DMS153 (cell line): ENCODE results near the gene UTRN.

ENCODE experiments used
- DNase-seq: peaks from one replicate; lab custom pipeline; 2025; lab: John Stamatoyannopoulos, UW

Gene UTRN

DNA sequence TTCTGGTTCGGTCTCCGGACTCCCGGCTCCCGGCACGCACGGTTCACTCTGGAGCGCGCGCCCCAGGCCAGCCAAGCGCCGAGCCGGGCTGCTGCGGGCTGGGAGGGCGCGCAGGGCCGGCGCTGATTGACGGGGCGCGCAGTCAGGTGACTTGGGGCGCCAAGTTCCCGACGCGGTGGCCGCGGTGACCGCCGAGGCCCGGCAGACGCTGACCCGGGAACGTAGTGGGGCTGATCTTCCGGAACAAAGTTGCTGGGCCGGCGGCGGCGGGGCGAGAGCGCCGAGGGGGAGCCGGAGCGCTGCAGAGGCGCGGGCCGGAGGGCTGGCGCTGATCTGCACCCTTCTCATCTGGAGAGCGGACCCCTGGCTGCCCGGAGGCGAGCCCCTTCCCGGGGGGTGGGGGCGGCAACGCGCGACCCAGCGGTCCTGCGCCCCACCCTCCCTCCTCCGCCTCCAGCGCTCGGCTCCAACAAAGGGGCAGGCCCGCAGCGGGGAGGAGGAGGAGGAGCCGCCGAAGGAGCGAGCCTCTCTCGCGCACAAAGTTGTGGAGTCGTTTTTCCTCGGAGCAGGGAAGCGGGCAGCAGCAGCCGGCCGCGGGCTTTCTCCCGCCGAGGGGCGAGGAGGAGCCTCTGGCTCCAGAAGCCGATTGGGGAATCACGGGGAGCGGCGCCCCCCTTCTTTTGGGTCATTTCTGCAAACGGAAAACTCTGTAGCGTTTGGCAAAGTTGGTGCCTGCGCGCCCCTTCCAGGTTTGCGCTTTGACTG lies at the start of gene UTRN:
Gene UTRN (plus strand): TSS at position 553 of the 765 bp plus-strand sequence. CDS start 6,494 bp downstream, outside the sequence.
- no peak for DNase-seq

DNA sequence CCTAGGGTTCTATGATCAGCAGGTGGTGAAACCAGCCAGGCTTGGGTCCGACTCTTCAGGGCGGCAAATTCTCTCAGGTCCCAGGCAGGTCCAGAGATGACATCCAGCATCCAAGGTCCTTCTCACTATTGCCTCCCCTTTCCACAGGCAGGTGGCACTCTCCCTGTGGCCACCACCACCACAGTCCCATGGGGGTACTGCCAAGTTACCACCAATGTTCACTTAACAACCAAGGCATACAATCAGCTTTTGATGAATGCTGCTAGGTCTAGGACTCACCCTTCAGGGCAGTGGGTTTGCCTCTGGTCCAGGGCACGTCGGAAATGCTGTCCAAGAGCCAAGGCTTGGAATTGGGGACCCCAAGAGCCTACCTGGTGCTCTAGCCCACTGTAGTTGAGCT lies 40.4 kb upstream of the UTRN start:
- DNase-seq: no peak

DNA sequence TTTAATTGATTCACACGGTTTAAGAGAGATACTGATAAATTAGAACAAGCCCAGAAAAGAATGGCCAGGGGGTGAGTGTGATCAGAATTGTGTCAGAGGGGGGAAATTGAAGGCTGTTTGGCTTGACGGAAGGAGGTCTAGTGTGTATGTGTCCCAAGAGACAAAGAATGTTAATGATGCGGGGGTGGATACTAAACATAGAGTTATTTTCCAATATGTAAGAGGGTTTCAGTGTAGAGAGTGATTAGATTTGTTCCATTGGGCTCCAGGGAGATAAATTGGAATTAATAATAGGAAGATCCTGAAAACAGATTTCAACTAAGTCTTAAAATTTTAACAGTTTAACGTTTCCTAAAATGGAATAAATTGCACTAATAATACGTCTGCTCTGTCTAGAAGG lies 38.1 kb upstream of the UTRN start:
- no peak for DNase-seq

DNA sequence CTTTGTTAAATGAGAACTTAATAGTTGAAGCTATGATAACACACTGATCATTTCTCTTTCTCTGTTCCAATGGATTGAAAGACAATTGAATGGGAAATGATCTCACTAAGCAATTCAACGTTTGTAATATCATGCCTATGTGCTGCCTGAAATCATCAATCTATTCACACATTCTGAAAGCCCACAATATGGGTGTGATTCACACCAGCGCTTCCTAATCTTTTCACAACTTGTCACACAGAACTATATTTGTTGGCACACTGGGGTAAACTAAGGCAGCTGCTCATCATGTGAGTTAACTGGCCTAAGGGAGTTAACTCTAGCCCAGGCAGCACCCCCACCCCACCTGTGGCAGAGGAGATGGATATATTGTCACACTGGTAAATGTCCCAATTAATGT lies 37.1 kb upstream of the UTRN start:
- DNase-seq: no peak

DNA sequence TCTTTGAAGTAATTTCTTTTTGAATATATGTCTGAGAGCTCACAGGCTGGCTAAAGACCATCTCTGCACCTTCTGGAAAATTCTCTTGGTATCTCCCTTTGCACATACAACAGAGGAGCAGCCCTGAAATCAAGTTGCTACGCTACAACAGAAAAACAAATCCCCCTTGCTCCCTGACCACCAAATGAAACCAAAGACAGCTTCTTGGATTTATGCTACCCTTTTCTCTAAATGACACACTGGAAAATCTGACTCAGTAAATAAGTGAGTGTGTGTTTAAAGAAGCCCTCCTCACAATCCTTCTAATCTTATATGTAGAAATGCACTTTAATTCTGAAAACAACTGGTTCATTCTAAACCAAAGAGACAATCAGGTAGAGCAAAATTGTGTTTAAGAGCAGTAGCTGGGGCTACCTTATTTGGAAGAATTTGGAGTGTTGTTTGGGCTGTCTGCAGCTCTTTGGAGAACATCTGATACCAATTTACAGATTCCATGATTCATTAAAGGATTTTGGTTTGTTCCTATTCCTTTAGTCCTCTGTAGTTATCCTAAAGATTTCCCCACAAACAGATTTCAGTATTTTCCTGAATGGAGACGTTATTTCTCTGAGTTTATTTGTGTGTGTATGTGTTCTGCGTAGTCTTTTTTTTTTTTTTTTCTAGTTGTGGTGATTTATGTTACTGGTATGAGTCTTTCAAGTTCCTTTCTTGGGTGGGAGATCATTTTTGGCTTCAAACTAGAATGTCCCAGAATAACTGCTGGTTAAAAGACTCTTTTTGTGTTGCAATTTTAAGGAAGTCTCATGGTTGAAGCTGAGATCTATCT lies 36.4 kb upstream of the UTRN start:
- no peak for DNase-seq

DNA sequence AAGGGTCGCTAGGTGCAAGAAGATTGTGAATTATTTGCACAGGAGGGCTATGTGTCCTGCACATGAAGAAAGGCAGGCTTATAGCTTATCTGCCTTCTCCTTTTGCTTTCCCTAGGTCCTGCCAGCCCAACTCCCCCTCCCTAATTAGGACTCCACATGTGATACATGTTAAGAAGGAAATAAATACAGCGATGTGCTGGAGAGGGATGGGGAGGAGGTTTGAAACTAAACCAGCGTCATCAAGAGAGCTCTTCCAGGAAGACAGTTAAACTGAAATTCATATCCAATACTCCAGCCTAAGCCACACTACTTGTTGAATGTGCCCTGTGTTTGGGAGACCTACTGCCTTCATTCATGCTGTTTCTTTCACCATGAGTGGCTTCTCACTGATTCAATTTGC lies 34.9 kb upstream of the UTRN start:
- DNase-seq: no peak

DNA sequence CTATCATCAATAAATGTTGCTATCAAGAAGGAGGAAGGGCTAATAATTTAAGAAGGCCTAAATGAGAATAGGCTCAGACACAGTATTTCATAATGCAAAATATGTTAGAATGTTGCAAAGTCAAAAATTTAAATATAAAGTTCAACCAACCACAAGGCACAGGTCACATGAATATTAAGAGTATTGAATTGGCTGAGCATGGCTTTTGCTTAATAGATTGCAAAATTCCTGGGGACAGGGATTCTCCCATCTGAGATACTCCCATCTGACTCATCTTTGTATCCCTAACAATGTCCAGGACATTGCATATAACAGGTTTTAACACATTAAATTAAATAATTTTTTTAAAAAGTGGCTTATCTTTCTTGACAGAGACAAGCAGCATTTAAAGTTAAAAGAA lies 32.9 kb upstream of the UTRN start:
- DNase-seq: no peak

DNA sequence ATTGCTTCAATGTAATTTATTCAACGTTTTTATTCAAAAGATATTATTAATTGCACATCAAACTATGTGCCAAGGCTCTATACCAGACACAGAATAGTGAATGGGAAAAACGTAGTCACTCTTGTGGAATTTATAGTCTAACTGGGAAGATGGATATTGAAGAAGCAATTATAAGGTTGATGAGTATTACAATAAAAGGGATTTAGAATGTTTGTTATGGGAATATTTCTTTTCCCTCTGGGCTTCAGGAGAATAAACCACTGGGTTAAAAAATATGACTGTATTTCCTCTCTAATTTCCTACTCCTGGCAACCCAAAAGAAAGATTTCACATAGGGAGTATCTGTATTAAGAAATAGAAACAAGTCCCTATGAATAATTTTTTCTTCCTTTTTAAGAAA lies 25.1 kb upstream of the UTRN start:
- no peak for DNase-seq

DNA sequence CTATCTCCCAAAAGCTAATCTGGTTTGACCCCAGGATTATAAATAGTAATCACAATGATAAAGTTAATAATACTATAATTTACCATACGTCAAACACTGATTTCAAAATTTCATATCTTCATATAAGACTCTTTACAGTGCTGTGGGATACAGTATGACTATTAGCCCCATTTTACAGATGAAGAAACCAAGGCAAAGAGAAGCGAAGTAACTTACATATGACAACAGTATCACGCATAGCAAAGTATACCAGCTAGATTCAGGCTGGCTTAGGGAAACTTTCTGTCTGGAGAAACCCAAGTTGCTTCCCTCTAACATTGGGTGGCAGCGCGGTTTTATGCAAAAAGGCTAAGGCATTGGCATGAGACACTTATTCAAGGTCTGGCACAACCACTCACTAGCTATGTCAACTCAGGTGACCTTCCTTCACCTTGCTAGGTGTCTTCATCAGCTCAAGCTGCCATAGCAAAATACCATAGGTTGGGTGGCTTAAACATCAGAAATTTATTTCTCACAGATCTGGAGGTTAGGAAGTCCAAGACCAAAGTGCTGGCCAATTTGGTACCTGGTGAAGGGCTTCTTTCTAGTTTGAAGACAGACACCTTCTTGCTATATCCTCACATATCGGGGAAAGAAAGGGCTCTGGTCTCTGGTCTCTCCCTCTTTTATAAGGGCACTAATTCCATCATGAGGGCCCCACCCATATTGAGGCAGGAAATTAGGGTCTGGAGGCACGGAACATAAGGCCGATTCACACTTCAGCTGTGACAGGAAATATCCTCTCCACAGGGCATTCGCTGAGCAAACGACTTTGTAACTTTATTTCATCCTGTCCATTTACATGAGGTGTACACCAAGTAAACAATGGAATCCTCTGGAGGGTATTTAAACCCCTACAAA lies 22.4 kb upstream of the UTRN start:
- no peak for DNase-seq

DNA sequence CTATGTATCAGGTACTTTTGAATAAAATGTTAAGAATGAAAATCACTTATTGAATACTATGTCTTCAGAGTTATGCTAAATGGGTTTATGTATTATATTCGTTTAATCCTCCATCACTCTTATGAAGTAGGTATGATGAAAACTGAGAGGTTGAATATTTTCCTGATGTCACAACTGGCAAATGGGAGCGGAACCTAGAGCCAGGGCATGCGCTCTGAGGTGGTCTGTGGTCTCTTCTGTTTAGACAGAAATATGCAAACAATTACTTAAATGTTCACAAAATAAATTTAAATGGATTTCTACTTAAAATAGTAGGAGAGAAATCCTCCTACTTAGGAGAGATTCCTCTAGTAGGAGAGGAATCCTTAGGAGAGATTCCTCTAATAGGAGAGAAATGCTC lies 21.3 kb upstream of the UTRN start:
- no peak for DNase-seq

DNA sequence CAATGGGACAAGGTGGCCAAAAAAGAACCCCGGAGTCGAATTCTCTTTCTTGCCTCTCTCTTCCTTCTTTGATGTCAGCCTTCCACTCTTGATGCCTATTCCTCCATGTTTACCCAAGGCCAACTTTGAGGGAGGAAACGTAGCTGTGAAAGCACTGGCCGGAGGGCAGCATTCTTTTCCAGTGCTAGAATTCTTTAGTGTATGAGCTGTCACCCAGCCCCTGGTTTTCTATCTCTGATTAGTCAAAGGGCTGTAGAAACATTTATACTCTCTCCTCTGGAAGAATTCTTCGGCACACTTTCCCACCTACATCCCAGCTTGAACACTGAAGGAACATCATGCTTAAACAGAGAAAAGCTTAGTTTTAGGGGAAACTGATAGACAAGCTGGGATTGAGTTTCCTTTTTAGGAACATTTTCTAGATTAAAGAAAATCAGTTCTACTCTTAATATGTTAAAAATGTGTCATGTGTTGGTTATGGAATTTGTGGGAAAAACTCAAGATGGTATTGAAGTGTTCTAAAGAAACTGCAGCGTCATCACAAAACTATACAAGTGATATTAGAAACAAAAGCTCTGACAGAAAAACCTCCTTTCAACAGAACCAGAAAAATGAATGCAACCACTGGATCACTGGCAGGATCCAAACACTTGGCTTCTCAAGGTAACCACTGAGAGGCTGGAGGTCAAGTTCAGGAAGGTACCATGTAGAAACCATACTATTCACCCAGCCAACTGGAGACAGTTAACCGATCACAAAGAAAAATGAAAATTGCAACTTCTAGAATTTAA lies 20.7 kb upstream of the UTRN start:
- no peak for DNase-seq

DNA sequence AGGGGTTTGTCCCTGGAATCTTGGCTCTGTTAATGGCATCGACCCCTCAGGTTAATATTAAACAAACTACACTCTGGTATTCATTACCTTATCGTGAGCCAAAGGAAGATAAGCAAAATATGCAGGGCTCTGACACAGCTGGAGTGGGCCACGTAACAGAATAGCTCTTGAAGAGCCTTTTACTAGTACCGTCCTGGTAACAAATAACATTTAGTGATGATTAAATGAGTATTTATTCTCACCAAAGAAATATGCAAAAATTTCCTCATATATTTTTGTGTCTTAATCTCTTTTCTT lies 20.1 kb upstream of the UTRN start:
- DNase-seq: no peak

DNA sequence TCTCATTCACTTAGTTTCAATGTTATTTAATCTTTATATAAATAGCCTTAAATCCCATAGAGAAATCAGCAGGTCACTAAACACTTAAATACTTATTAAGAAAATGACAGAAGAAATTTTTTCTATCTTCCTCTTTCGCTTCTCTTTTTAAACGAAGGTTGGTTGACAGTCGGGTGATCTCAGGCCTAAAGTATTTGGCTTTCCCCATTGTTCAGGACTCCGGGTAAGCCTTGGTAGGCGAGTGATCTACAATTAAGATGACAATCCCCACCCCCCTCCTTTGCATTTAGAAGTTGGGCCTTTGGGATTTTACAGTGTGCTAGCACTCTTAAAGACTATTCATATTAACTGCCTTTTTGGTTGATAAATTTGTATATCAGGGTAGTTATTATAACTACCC lies 19.7 kb upstream of the UTRN start:
- DNase-seq: no peak

DNA sequence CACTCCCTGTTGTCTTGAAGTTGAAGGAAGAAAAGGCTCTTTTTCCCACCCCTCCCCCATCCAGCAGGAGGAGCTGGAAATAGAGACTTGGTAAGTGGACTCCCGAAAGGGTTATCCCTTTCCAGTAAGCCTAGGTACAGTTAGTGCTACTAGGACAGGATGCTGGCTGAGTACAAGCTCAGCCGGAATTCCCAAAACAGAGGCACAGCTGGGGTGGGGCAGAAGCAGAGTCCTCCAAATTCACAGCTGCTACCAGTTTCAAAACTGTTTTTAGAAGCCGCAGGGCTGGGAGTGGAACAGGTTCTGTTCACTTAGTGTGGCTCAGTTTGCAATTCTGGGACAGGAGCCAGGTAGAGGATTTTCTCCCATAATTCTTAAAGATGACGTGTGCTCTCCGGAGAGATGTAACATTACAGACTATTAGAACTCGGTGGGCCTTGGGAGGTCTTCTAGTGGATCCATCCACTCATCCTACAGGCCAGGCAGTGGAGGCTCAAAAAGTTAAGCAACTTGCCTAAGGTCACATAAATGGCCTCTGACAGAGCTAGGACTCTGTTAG lies 19.0 kb upstream of the UTRN start:
- no peak for DNase-seq

DNA sequence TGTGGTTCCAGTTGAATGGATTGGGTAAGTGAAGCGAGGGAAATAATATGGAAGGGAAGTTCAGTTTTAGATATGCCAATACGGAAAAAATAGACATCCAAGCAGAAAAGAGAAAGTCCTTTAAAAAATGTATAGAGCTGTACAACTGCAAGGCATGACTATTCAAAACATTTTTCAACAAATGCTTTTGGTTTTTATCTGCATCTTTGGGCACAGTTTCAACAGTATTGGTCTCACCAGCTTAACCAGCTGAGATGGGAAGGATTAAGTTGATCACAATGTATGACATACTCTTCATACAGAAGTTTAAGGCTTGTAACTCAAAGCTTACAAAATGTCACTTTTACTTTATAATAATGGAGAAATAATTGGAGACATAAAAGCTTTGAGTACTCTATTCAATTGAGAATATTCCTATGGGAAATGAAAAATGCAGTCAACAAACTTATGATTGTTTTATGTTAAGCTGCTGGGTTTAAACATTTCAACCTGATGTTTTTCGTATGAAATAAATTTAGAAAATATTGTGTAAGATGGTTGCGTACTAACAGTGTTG lies 16.3 kb upstream of the UTRN start:
- no peak for DNase-seq

DNA sequence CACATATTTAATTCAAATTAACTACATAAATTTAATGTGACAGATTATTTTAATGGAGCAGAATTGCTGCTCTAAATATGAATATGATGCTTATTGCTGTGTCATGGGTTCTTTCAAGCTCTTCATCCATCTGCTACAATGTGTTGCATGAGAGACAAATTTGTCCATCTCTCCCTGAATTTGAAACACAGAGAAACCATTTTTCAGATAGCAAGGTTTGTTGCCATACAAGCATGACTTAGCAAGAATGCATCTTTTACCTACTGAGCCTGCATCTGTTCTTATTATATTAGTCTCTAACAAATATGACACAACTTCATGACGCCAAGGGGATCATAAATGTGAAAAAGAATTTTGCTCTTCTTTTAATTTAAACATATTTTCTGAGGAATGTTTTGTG lies 8.0 kb upstream of the UTRN start:
- DNase-seq: no peak

DNA sequence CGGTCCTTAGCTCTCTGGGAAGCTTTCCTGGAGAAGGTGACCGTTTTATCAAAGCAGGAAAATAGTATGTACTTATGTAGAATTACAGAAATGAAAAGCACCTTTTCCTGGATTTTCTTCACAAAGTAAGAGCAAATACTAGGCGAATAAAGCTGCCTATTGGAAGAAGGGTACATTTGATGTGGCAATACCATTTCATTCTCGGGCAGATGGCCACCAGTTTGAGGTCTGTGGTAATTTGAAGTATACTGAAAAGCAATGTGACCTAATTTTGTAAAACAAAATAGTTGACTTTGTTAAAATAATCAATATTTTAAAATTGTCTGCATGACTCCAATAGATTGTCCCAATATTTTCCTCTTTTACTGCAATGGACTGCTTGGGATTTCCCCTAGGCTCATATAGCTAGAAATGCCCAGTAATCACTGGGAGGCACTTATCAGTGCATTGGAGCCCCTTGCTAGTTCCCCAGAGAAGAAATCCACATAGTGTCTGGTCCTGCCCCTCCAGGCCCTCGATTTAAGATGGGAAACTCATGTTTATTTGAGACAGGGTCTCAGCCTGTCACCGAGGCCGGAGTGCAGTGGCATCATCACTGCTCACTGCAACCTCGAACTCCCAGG lies 7.4 kb upstream of the UTRN start:
- DNase-seq: no peak

DNA sequence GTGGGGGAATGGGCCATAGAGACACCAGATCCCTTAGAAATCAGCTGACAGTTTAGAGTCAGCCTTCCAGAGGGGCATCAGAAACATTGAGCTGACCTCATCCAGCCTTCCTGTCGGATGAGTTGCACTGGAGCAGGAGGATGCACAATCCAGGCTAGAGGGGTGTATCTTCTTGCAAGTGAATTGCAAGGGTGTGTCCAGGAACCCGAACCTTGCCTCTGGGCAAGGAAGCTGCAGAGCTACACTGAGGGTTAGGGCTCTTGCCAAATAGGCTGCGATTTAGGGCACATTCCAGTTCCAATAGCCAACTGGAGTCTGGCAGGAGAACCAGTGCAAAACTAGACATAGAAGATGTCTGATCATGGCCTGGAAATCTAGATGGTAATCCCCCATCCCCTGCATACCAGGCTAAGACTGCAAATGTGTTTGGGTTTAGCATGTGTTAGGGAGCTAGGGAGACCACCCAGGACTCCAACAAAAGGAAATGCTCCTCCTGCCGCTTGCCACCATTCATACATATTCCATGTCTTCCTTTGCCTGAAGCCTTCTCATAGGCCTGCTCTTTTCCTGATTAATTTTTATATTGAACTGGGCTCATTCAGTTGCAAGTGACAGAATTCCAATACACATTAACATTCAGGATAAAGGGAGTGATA lies 6.3 kb upstream of the UTRN start:
- no peak for DNase-seq

DNA sequence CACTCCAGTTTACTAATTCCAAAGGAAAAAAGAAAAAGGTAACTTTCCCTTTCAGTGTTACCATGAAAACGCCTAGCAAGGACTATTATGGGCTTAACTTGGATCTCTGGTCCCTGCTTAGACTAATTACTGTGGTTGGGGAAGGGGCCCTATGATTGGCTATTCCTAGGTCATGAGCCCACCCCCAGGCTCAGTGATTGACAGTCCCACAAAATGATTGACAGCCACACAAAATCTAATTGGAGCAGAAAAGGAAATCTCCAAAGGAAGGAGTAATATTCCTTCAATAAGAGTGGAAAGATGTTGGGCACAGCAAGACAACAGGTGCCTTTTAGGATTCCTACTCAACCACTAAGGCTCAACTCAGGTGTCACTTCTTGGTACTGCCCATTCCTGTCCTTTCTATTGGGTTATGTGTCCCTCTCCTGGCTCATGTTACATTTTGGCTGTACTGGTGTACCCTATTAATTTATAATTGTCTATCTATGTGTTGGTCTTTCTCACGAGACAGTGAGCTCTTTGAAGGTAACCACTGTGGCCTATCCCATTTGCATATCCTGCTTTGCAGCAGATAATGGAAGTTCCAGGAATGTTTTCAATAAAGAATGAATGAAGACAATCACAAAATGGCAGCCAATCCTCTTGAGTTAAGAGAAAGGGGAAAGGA lies 5.5 kb upstream of the UTRN start:
- no peak for DNase-seq
